Myocyte (in vitro differentiated cells): ENCODE results near the gene EFHC1. TPM values are rescaled to one million over a fixed set of nuclear protein-coding genes. Genes with fewer than 3 reads are reported as not detected.

Experiments used
- total RNA-seq: library from RNA; depleted of rRNA; stranded (reverse); fragments of >200 nt; gene quantifications from 2 replicates; pipeline ENCODE4 v1.2.3, GENCODE V29; 2014

Gene EFHC1
- total RNA-seq, 1 donor from 2014 or later = 47.2 TPM

Other genes with a start within 250 kb of the EFHC1 start
- gene IL17A, start 234.0 kb upstream of the EFHC1 start, total RNA-seq = not detected in 2 replicates
- gene IL17F, start 175.8 kb upstream of the EFHC1 start, total RNA-seq = not detected in 2 replicates
- 12.0 and 17.6 TPM in 2 replicates for gene MCM3, start 135.6 kb upstream of the EFHC1 start, total RNA-seq
- 1.9 and 2.7 TPM in 2 replicates for gene PAQR8, start 58.2 kb upstream of the EFHC1 start, total RNA-seq
- gene TRAM2, start 156.7 kb downstream of the EFHC1 start, total RNA-seq = 70.0 and 81.3 TPM in 2 replicates